Measurements from ENCODE around the gene YEATS2. TPM values are rescaled to one million over a fixed set of nuclear protein-coding genes. Genes with fewer than 3 reads are reported as not detected.
"Not testable (repeated sequence)": the region's sequence is repeated elsewhere in the genome, so short reads cannot be mapped to it uniquely, and the experiment has no call there.

YEATS2 gene
- total RNA-seq, 6 experiments from 2014 or later, result 19.0 to 24.6 (median 20.7) TPM

DNA sequence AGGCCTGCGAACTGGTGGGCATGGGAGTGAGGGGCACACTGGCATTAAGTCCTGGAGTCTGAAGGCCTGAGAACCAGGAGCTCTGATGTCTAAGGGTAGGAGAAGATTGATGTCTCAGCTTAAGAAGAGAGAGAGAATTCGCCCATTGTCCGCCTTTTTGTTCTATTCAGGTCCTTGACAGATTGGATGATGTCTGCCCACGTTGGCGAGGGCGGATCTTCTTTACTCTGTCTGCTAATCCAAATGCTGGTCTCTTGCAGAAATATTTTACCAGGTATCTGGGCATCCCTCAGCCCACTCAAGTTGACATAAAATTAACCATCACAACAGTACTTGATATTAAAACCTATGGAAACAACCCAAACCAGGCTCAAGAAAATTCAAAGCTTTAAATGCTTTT lies 83.6 kb downstream of the YEATS2 start:
- TF ChIP-seq, protein P1, sequence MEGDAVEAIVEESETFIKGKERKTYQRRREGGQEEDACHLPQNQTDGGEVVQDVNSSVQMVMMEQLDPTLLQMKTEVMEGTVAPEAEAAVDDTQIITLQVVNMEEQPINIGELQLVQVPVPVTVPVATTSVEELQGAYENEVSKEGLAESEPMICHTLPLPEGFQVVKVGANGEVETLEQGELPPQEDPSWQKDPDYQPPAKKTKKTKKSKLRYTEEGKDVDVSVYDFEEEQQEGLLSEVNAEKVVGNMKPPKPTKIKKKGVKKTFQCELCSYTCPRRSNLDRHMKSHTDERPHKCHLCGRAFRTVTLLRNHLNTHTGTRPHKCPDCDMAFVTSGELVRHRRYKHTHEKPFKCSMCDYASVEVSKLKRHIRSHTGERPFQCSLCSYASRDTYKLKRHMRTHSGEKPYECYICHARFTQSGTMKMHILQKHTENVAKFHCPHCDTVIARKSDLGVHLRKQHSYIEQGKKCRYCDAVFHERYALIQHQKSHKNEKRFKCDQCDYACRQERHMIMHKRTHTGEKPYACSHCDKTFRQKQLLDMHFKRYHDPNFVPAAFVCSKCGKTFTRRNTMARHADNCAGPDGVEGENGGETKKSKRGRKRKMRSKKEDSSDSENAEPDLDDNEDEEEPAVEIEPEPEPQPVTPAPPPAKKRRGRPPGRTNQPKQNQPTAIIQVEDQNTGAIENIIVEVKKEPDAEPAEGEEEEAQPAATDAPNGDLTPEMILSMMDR (IDR thresholded peaks at IDR 0.05), result no peak
- peaks cover 34% of the 10 kb centered on the region for H3K4me1 Mint-ChIP-seq (ENCODE audit: low read depth)
- H3K4me3 Mint-ChIP-seq, result no peak overlapping the region
- no peak overlapping the region for H3K27ac Mint-ChIP-seq
- DNase-seq, result no peak
- no peaks in the 10 kb centered on the region for H3K9me3 Mint-ChIP-seq
- peaks cover 42% of the 10 kb centered on the region for H3K36me3 Mint-ChIP-seq (ENCODE audit: low read depth)
- H3K27me3 Mint-ChIP-seq (ENCODE audit: insufficient read depth), result no peaks in the 10 kb centered on the region; the same call in 1 of the 2 replicates

DNA sequence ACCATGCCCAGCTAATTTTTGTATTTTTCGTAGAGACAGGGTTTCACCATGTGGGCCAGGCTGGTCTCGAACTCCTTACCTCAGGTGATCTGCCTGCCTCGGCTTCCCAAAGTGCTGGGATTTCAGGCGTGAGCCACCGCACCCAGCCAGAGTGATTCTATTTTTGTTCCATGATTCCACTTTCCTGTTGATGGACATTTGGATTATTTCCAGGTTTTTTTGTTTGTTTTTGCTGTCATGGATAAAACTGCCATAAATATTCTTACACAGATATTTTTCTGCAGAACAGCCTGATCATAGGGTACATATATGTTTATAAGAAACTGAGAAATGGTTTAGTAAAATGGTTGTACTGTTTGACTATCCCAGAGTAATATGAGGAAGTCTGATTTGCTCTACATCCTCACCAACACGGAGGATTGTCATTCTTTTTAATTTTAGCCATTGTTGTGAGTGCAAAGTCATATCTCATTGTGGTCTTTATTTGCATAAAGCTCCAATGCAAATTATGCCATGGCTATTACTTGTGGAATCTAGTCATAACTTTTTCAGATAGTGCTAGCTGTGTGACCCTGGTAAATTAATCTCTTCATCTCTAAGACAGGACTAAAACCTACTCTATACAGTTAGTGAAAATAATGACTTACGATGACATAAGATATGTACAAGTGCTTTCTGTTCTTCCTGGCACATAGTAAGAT lies 85.1 kb downstream of the YEATS2 start:
- TF ChIP-seq, protein P1 (IDR thresholded peaks at IDR 0.05), result no peak
- Mint-ChIP-seq H3K9me3 (no peaks in the 10 kb centered on the region), H3K27me3 (ENCODE audit: insufficient read depth) (no peaks in the 10 kb centered on the region; the same call in none of the 2 replicates), H3K36me3 (ENCODE audit: low read depth) (peaks cover 44% of the 10 kb centered on the region), H3K4me3 (no peak overlapping the region), H3K4me1 (ENCODE audit: low read depth) (peaks cover 26% of the 10 kb centered on the region), H3K27ac (peak overlapping the region; percentile 31; the same call in 1 of the 2 replicates)
- no peak for DNase-seq

DNA sequence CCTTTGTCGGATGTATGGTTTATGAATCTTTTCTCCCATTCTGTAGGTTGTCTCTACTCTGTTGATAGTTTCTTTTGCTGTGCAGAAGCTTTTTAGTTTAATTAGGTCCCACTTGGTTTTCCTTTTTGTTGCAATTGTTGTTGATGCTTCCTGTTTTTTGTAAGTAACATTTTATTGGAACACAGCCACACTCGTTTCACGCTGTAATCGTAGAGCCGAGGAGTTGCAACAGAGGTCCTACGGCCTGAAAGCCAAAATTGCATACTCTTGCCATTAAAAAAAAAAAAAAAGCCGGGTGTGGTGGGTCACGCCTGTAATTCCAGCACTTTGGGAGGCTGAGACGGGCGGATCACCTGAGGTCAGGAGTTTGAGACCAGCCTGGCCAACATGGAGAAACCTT lies 86.9 kb downstream of the YEATS2 start:
- not testable (repeated sequence) for DNase-seq; H3K27me3 Mint-ChIP-seq (ENCODE audit: insufficient read depth); H3K9me3 Mint-ChIP-seq; H3K4me3 Mint-ChIP-seq; H3K27ac Mint-ChIP-seq
- Mint-ChIP-seq H3K36me3 (ENCODE audit: low read depth) (peaks cover 37% of the 10 kb centered on the region), H3K4me1 (ENCODE audit: low read depth) (peaks cover 26% of the 10 kb centered on the region)

DNA sequence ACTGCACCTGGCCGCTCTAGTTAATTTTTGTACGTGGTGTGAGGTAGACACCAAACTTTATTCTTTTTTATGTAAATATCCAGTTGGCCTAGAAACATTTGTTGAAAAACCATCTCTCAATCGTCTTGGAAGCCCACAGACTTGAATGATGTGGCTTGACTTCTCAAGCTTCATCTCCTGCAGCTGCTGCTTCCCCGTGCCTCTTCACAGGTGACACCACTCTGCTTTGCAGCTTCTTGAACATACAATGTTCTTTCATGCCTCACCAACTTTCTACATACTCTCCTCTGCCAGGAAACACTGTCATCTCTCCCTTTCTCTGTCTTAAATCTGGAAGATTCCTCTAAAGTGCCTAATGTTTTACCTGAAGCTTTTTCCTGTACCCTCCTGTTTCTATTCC lies 92.2 kb downstream of the YEATS2 start:
- Mint-ChIP-seq H3K27ac (peak overlapping the region; percentile 26; the same call in 1 of the 2 replicates), H3K27me3 (ENCODE audit: insufficient read depth) (no peaks in the 10 kb centered on the region; the same call in 1 of the 2 replicates), H3K9me3 (no peaks in the 10 kb centered on the region), H3K36me3 (ENCODE audit: low read depth) (peaks cover 43% of the 10 kb centered on the region), H3K4me1 (ENCODE audit: low read depth) (peaks cover 11% of the 10 kb centered on the region), H3K4me3 (no peak overlapping the region; the same call in 1 of the 2 replicates)
- TF ChIP-seq, protein P1 (IDR thresholded peaks at IDR 0.05), result no peak
- DNase-seq, result no peak

DNA sequence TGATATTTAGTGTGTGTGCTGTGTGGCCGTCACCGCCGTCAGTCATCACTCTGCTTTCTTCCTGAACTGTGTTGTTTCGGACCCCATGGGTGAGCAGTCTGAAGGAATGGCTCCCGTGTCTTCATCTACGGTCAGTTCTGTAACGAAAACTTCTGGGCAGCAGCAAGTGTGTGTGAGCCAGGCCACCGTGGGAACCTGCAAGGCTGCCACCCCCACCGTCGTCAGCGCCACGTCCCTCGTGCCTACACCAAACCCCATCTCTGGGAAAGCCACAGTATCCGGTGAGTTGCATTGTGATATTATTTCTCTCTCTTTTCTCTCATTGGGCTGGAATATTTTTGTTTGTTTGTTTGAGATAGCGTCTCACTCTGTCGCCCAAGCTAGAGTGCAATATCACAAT lies 93.1 kb downstream of the YEATS2 start:
- H3K4me1 Mint-ChIP-seq (ENCODE audit: low read depth), result peaks cover 11% of the 10 kb centered on the region
- H3K9me3 Mint-ChIP-seq, result no peaks in the 10 kb centered on the region
- TF ChIP-seq, protein P1 (IDR thresholded peaks at IDR 0.05), result no peak
- no peaks in the 10 kb centered on the region; the same call in 1 of the 2 replicates for H3K27me3 Mint-ChIP-seq (ENCODE audit: insufficient read depth)
- H3K27ac Mint-ChIP-seq, result no peak overlapping the region
- DNase-seq, result no peak
- H3K4me3 Mint-ChIP-seq, result no peak overlapping the region
- H3K36me3 Mint-ChIP-seq (ENCODE audit: low read depth), result peaks cover 42% of the 10 kb centered on the region

DNA sequence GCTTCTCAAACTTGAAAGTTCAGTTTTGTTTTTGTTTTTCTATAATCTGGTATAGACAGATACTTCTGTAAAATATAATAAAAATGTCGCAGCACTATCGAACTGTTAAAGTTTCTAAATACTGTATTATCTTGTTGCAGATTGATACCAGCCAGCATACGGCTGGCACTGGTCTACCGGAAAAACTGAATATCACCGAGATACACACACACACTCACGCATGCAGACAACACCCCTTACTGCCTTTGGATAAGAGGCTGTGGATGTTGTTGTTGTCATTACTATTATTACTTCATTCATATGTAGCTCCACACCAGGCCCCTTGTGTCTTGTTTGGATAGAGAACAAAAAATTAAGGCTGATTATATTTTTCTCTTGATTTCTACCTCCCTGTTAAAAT lies 95.4 kb downstream of the YEATS2 start:
- Mint-ChIP-seq H3K27me3 (ENCODE audit: insufficient read depth) (no peaks in the 10 kb centered on the region), H3K4me3 (no peak overlapping the region), H3K36me3 (ENCODE audit: low read depth) (peaks cover 36% of the 10 kb centered on the region), H3K27ac (no peak overlapping the region), H3K4me1 (ENCODE audit: low read depth) (peaks cover 11% of the 10 kb centered on the region), H3K9me3 (no peaks in the 10 kb centered on the region)
- DNase-seq, result no peak
- TF ChIP-seq, protein P1 (IDR thresholded peaks at IDR 0.05), result no peak

Data from HFFc6 (cell line).